Kidney (tissue), 14 donors: ENCODE results near the gene MYLK4. TPM values are rescaled to one million over a fixed set of nuclear protein-coding genes. Genes with fewer than 3 reads are reported as not detected.

Experiments
- DNase-seq, 5 donors: peaks; one replicate each; pipeline ENCODE4 v3.0.0-alpha.2; 2013 to 2020
- FAIRE-seq: peaks from 2 replicates; lab custom pipeline; 2012; peaks lifted over from hg19 to GRCh38; lab: Jason Lieb, UNC
- H3K27ac ChIP-seq, 2 donors: one replicate each; pipeline ENCODE4 v1.7.0; 2013; ENCODE audit warnings: low read depth in 2 of 2, low read length in 2 of 2, inconsistent platforms in 1 of 2
- H3K27me3 ChIP-seq: one replicate; pipeline ENCODE4 v1.7.1; 2013; ENCODE audit warnings: low read length, inconsistent platforms; ENCODE audit not compliant: control insufficient read depth, insufficient read depth
- H3K36me3 ChIP-seq, 3 donors: one replicate each; pipeline versions ENCODE4 v1.7.0 to v1.7.1; 2013; ENCODE audit warnings: low read length in 3 of 3, control low read depth in 1 of 3, inconsistent platforms in 1 of 3; ENCODE audit not compliant: insufficient read depth in 3 of 3, control insufficient read depth in 2 of 3
- H3K4me1 ChIP-seq, 3 donors: one replicate each; pipeline versions ENCODE4 v1.7.0 to v1.7.1; 2013; ENCODE audit warnings: low read length in 3 of 3, inconsistent platforms in 1 of 3, low read depth in 1 of 3; ENCODE audit not compliant: control insufficient read depth in 2 of 3, insufficient read depth in 2 of 3
- H3K4me3 ChIP-seq, 3 donors: one replicate each; pipeline versions ENCODE4 v1.7.0 to v1.8.1; 2013; ENCODE audit warnings: low read length in 3 of 3, control low read depth in 1 of 3, inconsistent platforms in 1 of 3
- H3K9ac ChIP-seq, 3 donors: one replicate each; pipeline versions ENCODE4 v1.7.0 to v1.7.1; 2013; ENCODE audit warnings: low read length in 3 of 3, control low read depth in 1 of 3, inconsistent platforms in 1 of 3
- H3K9me3 ChIP-seq, 3 donors: one replicate each; pipeline versions ENCODE4 v1.7.0 to v1.7.1; 2013; ENCODE audit warnings: low read length in 3 of 3, control low read depth in 1 of 3, inconsistent platforms in 1 of 3; ENCODE audit not compliant: control insufficient read depth in 2 of 3, insufficient read depth in 1 of 3
- CTCF ChIP-seq: IDR thresholded peaks from 3 replicates; pipeline ENCODE4 v1.5.1; 2012; ENCODE audit warnings: mild to moderate bottlenecking, moderate library complexity, borderline replicate concordance; ENCODE audit not compliant: insufficient read depth; ENCODE audit errors: extremely low read depth
- intact Hi-C: fragments of 100-400 bp; cut with DNase I; formaldehyde crosslinking; loops from one replicate; pipeline ENCODE4 v1.11.1; 2022
- polyA plus RNA-seq: library from polyadenylated mRNA; stranded (reverse); fragments of 350-450 nt; fragmentation: Illumina TruSeq; extraction: RNeasy Lipid Tissue Mini Kit (QIAGEN cat#74804); gene quantifications from one replicate; pipeline ENCODE4 v1.2.3, GENCODE V29; 2014; ENCODE audit warnings: low read depth, low replicate concordance; ENCODE audit not compliant: insufficient read depth
- total RNA-seq: library from RNA; stranded (reverse); fragmentation: NEBNext Ultra II Directional; extraction: Animal tissue kit (Norgen Biotek cat#: 25700); gene quantifications from one replicate; pipeline ENCODE4 v1.2.1, GENCODE V29; 2021
- donor health status: control.
- donor health status: control.
- donor health status: control.
- donor health status: control.
- donor health status: control.
- donor health status: DM: yes; HTN: yes; CAD: no.
- donor health status: Normal renal cell carcinoma (clear cell type).

Gene MYLK4
- total and polyA plus RNA-seq, 2 donors from 2014 or later, result 1.1 to 1.3 TPM

- no peak overlapping the region for H3K4me3 ChIP-seq
- no peak for FAIRE-seq
- no peak overlapping the region for H3K9ac ChIP-seq
- H3K9me3 ChIP-seq, result no peaks in the 10 kb centered on the region
- H3K27me3 ChIP-seq, result no peaks in the 10 kb centered on the region
- no peak for TF ChIP-seq CTCF
- H3K27ac ChIP-seq, result no peak overlapping the region
- intact Hi-C loops, result no loop called here
- H3K36me3 ChIP-seq, result no peaks in the 10 kb centered on the region
- peaks cover 0 to 4% (median 0%) of the 10 kb centered on the region in 3 donors for H3K4me1 ChIP-seq
- no peak for DNase-seq
Measured at GRCh38 chr6:2794171-2794730, 43.5 kb upstream of the MYLK4 start.

GRCh38 chr6:2793534-2794151, 42.9 kb upstream of the MYLK4 start:
- Histone ChIP-seq H3K4me1 (peaks cover 0 to 4% (median 0%) of the 10 kb centered on the region in 3 donors), H3K9ac (no peak overlapping the region), H3K4me3 (no peak overlapping the region), H3K27ac (no peak overlapping the region), H3K9me3 (no peaks in the 10 kb centered on the region), H3K27me3 (no peaks in the 10 kb centered on the region), H3K36me3 (no peaks in the 10 kb centered on the region)
- TF ChIP-seq CTCF, result no peak
- FAIRE-seq (no peak), DNase-seq (no peak)
- intact Hi-C loops, result no loop called here

GRCh38 chr6:2792330-2793110, 41.8 kb upstream of the MYLK4 start:
- intact Hi-C loops, result no loop called here
- no peaks in the 10 kb centered on the region for H3K9me3 ChIP-seq
- FAIRE-seq, result no peak

More at GRCh38 chr6:2792330-2793110, 41.8 kb upstream of the MYLK4 start:
- Histone ChIP-seq H3K4me3 (no peak overlapping the region), H3K4me1 (no peaks in the 10 kb centered on the region), H3K36me3 (peaks cover 0 to 4% (median 0%) of the 10 kb centered on the region in 3 donors), H3K27me3 (no peaks in the 10 kb centered on the region), H3K9ac (no peak overlapping the region), H3K27ac (no peak overlapping the region)
- DNase-seq, result no peak
- no peak for TF ChIP-seq CTCF
